Neural progenitor cell (in vitro differentiated cells): ENCODE results near the gene BCKDHB. TPM values are rescaled to one million over a fixed set of nuclear protein-coding genes. Genes with fewer than 3 reads are reported as not detected.
"Not testable (repeated sequence)": the region's sequence is repeated elsewhere in the genome, so short reads cannot be mapped to it uniquely, and the experiment has no call there.

Experiments used
- DNase-seq: peaks from one replicate; pipeline ENCODE4 v3.0.0-alpha.2; 2016; ENCODE audit warnings: low spot score
- H2AFZ ChIP-seq: fragments of 200-600 bp; sonication (generic); replicated peaks from 2 replicates; pipeline ENCODE4 v1.6.1; 2016; ENCODE audit warnings: antibody characterized with exemption
- H3F3A ChIP-seq: fragments of 200-600 bp; sonication (generic); 2 replicates; pipeline ENCODE4 v1.6.1; 2016; ENCODE audit warnings: antibody characterized with exemption, low read depth
- H3K27ac ChIP-seq: fragments of 200-600 bp; sonication (generic); 2 replicates; pipeline ENCODE4 v1.5.1; 2016; ENCODE audit warnings: mild to moderate bottlenecking
- H3K27me3 ChIP-seq: fragments of 200-600 bp; sonication (generic); 2 replicates; pipeline ENCODE4 v1.6.1; 2016; ENCODE audit warnings: mild to moderate bottlenecking, moderate library complexity
- H3K36me3 ChIP-seq: fragments of 200-600 bp; sonication (generic); 2 replicates; pipeline ENCODE4 v1.5.1; 2016
- H3K4me1 ChIP-seq: fragments of 200-600 bp; sonication (generic); 2 replicates; pipeline ENCODE4 v1.6.1; 2016; ENCODE audit warnings: mixed run types
- H3K4me2 ChIP-seq: fragments of 200-600 bp; sonication (generic); 2 replicates; pipeline ENCODE4 v1.6.1; 2016
- H3K4me3 ChIP-seq: fragments of 200-600 bp; sonication (generic); 2 replicates; pipeline ENCODE4 v1.5.1; 2016
- H3K79me2 ChIP-seq: fragments of 200-600 bp; sonication (generic); 2 replicates; pipeline ENCODE4 v1.6.1; 2016; ENCODE audit warnings: low read depth
- H3K9ac ChIP-seq: fragments of 200-600 bp; sonication (generic); 2 replicates; pipeline ENCODE4 v1.6.1; 2016
- H3K9me3 ChIP-seq: fragments of 200-600 bp; sonication (generic); 2 replicates; pipeline ENCODE4 v1.5.1; 2016; ENCODE audit warnings: low read depth
- H4K20me1 ChIP-seq: fragments of 200-600 bp; sonication (generic); 2 replicates; pipeline ENCODE4 v1.6.1; 2016; ENCODE audit warnings: low read depth
- H3K27ac Mint-ChIP-seq: 3 replicates; pipeline ENCODE4 v1.8.0; 2021; ENCODE audit warnings: mixed read lengths
- H3K27me3 Mint-ChIP-seq: 2 replicates; pipeline ENCODE4 v1.8.0; 2022; ENCODE audit warnings: low read depth, mild to moderate bottlenecking, inconsistent platforms, moderate library complexity, mixed read lengths; ENCODE audit not compliant: insufficient read depth
- H3K36me3 Mint-ChIP-seq: 3 replicates; pipeline ENCODE4 v1.8.0; 2021; ENCODE audit warnings: mixed read lengths
- H3K4me1 Mint-ChIP-seq: 3 replicates; pipeline ENCODE4 v1.8.0; 2021; ENCODE audit warnings: mixed read lengths
- H3K4me3 Mint-ChIP-seq: 3 replicates; pipeline ENCODE4 v1.8.0; 2021; ENCODE audit warnings: mild to moderate bottlenecking, moderate library complexity, mixed read lengths
- H3K9me3 Mint-ChIP-seq: 3 replicates; pipeline ENCODE4 v1.8.0; 2020; ENCODE audit warnings: mixed read lengths
- EZH2 ChIP-seq: fragments of 200-600 bp; sonication (generic); IDR thresholded peaks from 2 replicates; pipeline ENCODE4 v1.6.1; 2017; ENCODE audit warnings: antibody characterized with exemption, mild to moderate bottlenecking, moderate library complexity
- EZH2phosphoT487 ChIP-seq: fragments of 200-600 bp; sonication (generic); IDR thresholded peaks from 2 replicates; pipeline ENCODE4 v1.6.1; 2017; ENCODE audit warnings: antibody characterized with exemption
- total RNA-seq: library from RNA; depleted of rRNA; stranded (reverse); fragments of >200 nt; gene quantifications from 2 replicates; pipeline ENCODE4 v1.2.3, GENCODE V29; 2015; ENCODE audit warnings: low replicate concordance
- TF ChIP-seq, protein P1 (sequence below): fragments of 200-600 bp; sonication (generic); IDR thresholded peaks from 2 replicates; pipeline ENCODE4 v1.5.1; 2017; ENCODE audit warnings: antibody characterized with exemption, mild to moderate bottlenecking

BCKDHB gene
- 48.2 and 48.5 TPM in 2 replicates for total RNA-seq

DNA sequence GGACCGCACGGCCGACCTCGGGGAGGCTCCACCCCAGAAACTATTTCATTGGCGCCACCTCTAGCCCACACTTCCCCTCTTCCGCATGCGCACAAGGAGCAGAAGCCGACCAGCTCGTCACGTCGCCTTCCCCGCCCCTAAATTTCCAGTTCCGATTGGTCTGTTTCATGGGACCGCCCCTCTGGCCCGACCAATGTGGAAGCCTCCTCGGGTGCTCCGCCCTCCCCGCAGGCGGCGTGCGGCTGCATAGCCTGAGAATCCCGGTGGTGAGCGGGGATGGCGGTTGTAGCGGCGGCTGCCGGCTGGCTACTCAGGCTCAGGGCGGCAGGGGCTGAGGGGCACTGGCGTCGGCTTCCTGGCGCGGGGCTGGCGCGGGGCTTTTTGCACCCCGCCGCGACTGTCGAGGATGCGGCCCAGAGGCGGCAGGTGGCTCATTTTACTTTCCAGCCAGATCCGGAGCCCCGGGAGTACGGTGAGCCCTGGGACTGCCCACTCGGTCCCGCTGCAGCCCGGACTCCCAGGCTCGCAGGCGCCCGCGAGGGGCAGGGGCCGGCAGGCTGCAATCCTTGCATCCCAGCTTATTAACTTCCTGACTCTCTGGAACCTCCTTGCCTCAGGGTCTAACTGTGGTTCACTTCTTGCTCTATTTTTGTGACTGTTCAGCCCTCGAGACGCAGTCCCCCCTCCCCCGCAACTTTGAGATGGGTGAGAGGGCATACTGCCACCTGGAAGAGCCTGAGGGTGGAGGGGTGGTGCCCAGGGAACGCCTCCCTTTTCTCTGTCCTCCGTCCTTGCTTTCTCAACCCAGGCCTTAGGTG is at the start of gene BCKDHB:
TSS of gene BCKDHB (plus strand) at position 254 of the 818 bp plus-strand sequence. CDS start at position 277, 23 bp downstream.
- Histone ChIP-seq H3K9me3 (no peaks in the 10 kb centered on the region), H3K36me3 (no peaks in the 10 kb centered on the region), H3K9ac (peak within 1 kb of the TSS; percentile 83), H2AFZ (peak within 1 kb of the TSS; percentile 91), H4K20me1 (peaks cover 15% of the 10 kb centered on the region), H3F3A (peaks cover 4% of the 10 kb centered on the region), H3K4me1 (peaks cover 13% of the 10 kb centered on the region), H3K79me2 (peaks cover 49% of the 10 kb centered on the region), H3K27me3 (peaks cover 4% of the 10 kb centered on the region), H3K4me3 (peak within 1 kb of the TSS; percentile 99), H3K4me2 (peak within 1 kb of the TSS; percentile 89), H3K27ac (peak within 1 kb of the TSS; percentile 88)
- Mint-ChIP-seq H3K27ac (peak within 1 kb of the TSS; percentile 95), H3K36me3 (peaks cover 3% of the 10 kb centered on the region), H3K4me3 (peak within 1 kb of the TSS; percentile 99), H3K4me1 (peaks cover 15% of the 10 kb centered on the region), H3K27me3 (no peaks in the 10 kb centered on the region), H3K9me3 (no peaks in the 10 kb centered on the region)
- peak; percentile 99 for DNase-seq
- TF ChIP-seq EZH2 = no peak
- TF ChIP-seq EZH2phosphoT487 = no peak
- TF ChIP-seq, protein P1, sequence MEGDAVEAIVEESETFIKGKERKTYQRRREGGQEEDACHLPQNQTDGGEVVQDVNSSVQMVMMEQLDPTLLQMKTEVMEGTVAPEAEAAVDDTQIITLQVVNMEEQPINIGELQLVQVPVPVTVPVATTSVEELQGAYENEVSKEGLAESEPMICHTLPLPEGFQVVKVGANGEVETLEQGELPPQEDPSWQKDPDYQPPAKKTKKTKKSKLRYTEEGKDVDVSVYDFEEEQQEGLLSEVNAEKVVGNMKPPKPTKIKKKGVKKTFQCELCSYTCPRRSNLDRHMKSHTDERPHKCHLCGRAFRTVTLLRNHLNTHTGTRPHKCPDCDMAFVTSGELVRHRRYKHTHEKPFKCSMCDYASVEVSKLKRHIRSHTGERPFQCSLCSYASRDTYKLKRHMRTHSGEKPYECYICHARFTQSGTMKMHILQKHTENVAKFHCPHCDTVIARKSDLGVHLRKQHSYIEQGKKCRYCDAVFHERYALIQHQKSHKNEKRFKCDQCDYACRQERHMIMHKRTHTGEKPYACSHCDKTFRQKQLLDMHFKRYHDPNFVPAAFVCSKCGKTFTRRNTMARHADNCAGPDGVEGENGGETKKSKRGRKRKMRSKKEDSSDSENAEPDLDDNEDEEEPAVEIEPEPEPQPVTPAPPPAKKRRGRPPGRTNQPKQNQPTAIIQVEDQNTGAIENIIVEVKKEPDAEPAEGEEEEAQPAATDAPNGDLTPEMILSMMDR = no peak

DNA sequence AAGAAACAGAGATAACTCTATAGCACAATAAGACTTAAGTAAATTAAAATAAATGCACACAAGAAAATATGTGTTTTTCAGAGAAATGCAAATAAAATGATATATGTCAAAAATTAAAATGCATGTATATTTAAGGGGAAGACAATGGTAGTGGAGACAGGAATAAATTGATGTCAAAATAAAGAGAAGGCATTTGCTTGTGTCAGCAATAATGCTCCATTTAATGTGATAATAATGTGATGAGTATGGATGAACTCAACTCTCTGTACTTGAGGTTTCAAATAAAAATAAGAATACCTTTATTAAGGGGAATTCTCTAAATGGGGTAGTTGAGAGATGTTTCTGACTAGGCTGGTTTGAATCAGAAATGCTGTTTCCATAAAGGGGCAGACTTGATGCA is 45.7 kb upstream of the BCKDHB start:
- Histone ChIP-seq H4K20me1 (no peaks in the 10 kb centered on the region), H3K27me3 (no peaks in the 10 kb centered on the region), H2AFZ (no peak overlapping the region), H3K4me3 (no peak overlapping the region), H3K27ac (no peak overlapping the region), H3K79me2 (no peaks in the 10 kb centered on the region), H3K36me3 (no peaks in the 10 kb centered on the region), H3K4me1 (peaks cover 8% of the 10 kb centered on the region), H3K9ac (no peak overlapping the region), H3F3A (no peaks in the 10 kb centered on the region), H3K9me3 (no peaks in the 10 kb centered on the region), H3K4me2 (no peak overlapping the region)
- TF ChIP-seq, protein P1 = no peak
- TF ChIP-seq EZH2phosphoT487 = no peak
- no peak for TF ChIP-seq EZH2
- Mint-ChIP-seq H3K27ac (no peak overlapping the region), H3K4me1 (peaks cover 8% of the 10 kb centered on the region), H3K27me3 (peaks cover under 1% of the 10 kb centered on the region), H3K36me3 (no peaks in the 10 kb centered on the region), H3K4me3 (no peak overlapping the region), H3K9me3 (no peaks in the 10 kb centered on the region)
- DNase-seq = no peak

DNA sequence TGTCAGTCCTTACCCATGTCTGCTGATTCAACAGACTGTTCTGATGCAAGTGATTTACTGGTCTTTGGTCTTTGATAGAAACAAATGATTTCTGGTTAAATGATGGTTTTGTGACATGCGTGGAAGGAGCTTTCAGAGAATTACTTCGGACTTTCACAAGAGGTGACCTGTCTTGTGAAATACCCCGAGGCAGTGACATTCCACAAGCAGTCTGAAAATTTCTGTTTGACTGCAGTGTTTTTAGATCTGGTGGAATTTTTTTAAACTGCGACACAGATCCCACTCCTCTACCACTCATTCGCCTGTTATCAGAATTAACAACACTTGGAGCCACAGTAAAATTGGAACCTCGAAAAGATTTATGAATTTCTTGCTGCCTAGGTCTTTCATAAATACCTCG is 38.3 kb upstream of the BCKDHB start:
- DNase-seq, H3K36me3 Mint-ChIP-seq, H2AFZ ChIP-seq, H3K9ac ChIP-seq, H3K27ac ChIP-seq, H4K20me1 ChIP-seq, H3K27me3 ChIP-seq, H3K9me3 ChIP-seq, H3F3A ChIP-seq, H3K27me3 Mint-ChIP-seq, H3K4me3 ChIP-seq, H3K4me2 ChIP-seq, H3K79me2 ChIP-seq, H3K27ac Mint-ChIP-seq, H3K4me1 ChIP-seq, H3K4me3 Mint-ChIP-seq, H3K4me1 Mint-ChIP-seq, H3K36me3 ChIP-seq, H3K9me3 Mint-ChIP-seq: not testable (repeated sequence)

DNA sequence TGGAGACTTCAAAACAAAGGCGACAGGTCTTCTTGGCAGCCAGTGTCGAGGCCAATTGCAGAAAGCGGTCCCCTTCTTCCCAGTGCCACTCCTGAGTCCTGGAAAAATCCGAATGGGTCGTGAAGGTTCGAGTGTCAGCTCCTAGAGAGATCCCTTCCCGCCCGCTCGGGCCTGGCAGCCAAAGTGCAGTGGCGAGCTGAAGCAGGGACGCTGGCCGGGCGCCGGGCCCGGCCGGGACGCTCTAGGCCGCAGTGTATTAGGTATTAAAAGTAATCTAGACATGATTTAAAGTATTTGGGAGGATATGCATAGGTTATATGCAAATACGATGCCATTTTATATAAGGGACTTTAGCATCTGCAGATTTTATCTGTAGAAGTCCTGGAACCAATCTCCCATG is 36.0 kb upstream of the BCKDHB start:
- H3F3A ChIP-seq, H3K79me2 ChIP-seq, H3K4me1 Mint-ChIP-seq, H4K20me1 ChIP-seq, H3K9me3 Mint-ChIP-seq, H3K9ac ChIP-seq, H3K27ac Mint-ChIP-seq, H2AFZ ChIP-seq, H3K4me3 Mint-ChIP-seq, H3K4me2 ChIP-seq, H3K36me3 ChIP-seq, H3K9me3 ChIP-seq, H3K4me1 ChIP-seq, H3K36me3 Mint-ChIP-seq, H3K27me3 Mint-ChIP-seq, H3K27ac ChIP-seq, H3K27me3 ChIP-seq, DNase-seq, H3K4me3 ChIP-seq: not testable (repeated sequence)
